NCI-H2107 treated with DMSO at 0.1 percent for 48 hours (cell line): ENCODE results near the gene KRTAP17-1.
A peak's percentile ranks its signal among the peaks of the same experiment; 100 is the strongest.
"Not testable (repeated sequence)": the region's sequence is repeated elsewhere in the genome, so short reads cannot be mapped to it uniquely, and the experiment has no call there.

ENCODE experiments used
- DNase-seq: peaks from one replicate; lab custom pipeline; 2025; ENCODE audit not compliant: unreplicated experiment; lab: John Stamatoyannopoulos, UW

KRTAP17-1 gene

DNA sequence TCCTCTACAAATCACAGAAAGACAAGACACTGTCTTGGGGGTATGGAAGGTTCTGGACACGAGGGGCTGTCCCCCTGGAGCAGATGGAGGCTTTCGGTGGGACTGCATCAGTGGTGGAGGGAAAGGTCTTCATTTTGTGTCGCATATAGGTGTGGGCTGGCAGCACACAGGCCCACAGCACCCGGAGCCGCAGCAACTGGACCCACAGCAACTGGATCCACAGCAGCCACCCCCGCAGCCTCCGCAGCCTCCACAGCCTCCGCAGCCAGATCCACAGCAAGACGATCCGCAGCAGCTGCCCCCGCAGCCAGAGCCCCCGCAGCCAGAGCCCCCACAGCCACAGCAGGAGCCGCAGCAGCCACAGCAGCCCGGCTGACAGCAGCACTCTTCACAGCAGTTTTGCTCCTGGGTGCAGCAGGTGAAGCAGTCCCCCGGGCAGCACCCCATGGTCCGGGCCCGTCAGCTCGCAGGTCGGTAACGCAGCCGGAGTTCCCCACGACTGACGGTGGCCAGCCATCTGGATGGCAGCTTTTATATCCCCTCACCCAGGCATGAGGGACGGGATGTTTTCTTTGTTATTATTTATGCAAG lies at the start of gene KRTAP17-1:
Gene KRTAP17-1, minus strand, starts transcription at position 507 of the 591 bp plus-strand sequence. Its CDS starts 60 bp downstream, at position 447.
- no peak for DNase-seq

DNA sequence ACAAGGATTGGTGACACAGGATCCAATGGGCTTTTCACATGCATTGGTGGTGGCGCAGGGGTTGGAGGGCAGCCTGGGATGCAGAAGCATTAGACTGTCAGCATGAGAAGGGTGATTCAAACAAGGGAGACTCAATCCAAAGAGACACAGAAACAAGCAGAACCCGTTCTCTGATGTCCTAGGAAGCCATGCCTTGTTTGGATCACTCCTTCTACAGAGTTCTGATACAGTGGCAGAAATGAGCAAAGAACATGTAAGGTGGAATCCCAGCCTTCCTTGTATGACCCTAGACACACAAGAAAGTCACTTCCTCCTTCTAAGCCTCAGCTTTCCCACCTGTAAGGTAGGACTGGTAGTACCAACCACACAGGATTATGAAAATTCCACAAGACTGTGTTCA lies 48.4 kb upstream of the KRTAP17-1 start:
- DNase-seq = no peak

- DNase-seq = no peak
These were observed 44.9 kb upstream of the KRTAP17-1 start for GRCh38 chr17:41360296-41360995.

DNA sequence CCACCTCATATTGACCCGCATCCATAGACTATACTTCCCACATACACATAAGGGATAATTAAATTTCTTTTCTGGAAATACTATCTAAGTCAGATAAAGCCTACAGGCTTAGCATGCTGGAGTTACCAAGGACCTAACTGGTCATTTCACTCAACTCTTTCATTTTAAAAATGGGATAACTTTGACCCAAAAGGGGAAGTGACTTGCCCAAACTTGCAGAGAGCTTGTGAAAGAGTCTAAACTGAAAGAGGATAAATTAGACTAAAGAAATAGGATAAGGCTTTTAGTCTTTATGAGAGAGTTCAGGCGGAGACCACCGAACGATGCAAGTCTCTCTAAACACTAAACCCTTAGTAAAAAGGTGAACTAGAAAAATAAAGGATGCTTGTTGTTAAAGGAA lies 39.0 kb upstream of the KRTAP17-1 start:
- DNase-seq = no peak

- peak; percentile 2 for DNase-seq
These were observed 37.3 kb upstream of the KRTAP17-1 start for GRCh38 chr17:41352597-41353366.

GRCh38 chr17:41351177-41351576 lies 35.7 kb upstream of the KRTAP17-1 start:
- no peak for DNase-seq

DNA sequence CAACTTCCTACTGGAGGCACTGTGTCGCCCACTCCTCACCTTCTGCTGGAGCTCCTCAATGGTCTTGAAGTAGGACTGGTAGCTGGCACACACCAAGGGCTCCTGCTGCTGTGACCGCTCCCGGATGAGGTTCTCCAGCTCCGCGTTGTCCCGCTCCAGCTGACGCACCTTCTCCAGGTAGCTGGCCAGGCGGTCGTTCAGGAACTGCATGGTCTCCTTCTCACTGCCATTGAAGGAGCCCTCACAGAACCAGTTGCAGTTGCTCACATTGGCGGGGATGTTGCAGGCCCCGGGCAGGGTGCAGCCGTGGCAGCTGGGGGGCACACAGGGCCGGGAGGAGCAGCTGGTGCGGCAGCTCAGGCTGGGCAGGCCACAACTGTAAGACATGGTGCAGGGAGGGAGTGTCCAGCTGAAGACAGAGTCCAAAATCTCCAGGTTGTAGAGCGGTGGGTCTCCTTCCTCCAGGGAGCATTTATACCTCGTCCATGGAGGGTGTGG lies 34.9 kb upstream of the KRTAP17-1 start, which contains the start of gene KRT33A:
Gene KRT33A, minus strand, starts transcription at position 448 of the 498 bp plus-strand sequence. Its CDS starts 61 bp downstream, at position 387.
- not testable (repeated sequence) for DNase-seq

- no peak for DNase-seq
These were observed 32.6 kb upstream of the KRTAP17-1 start for GRCh38 chr17:41347869-41348760.

DNA sequence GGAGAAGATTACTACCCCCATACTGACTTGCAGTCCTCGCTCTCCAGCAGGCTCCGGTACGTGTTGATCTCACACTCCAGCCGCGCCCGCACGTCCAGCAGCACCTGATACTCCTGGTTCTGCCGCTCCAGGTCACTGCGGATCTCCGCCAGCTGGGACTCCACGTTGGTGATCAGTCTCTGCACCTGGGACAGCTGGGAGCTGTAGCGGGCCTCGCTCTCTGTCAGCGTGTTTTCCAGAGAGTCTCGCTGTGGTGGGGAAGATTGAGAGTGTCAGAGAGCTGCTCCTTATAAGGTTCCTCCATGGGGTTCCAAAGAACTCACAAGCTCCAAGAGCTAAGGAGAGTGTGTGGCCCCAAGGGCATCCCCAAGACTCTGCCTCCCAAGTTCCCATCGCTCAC lies 30.9 kb upstream of the KRTAP17-1 start:
- not testable (repeated sequence) for DNase-seq

- no peak for DNase-seq
These were observed 30.5 kb upstream of the KRTAP17-1 start for GRCh38 chr17:41345992-41346391.

- no peak for DNase-seq
These were observed 27.5 kb upstream of the KRTAP17-1 start for GRCh38 chr17:41343029-41343428.

- DNase-seq = no peak
These were observed 25.7 kb upstream of the KRTAP17-1 start for GRCh38 chr17:41340934-41341861.

- no peak for DNase-seq
These were observed 25.0 kb upstream of the KRTAP17-1 start for GRCh38 chr17:41340494-41340893.

- DNase-seq = no peak
These were observed 24.2 kb upstream of the KRTAP17-1 start for GRCh38 chr17:41339571-41340172.

DNA sequence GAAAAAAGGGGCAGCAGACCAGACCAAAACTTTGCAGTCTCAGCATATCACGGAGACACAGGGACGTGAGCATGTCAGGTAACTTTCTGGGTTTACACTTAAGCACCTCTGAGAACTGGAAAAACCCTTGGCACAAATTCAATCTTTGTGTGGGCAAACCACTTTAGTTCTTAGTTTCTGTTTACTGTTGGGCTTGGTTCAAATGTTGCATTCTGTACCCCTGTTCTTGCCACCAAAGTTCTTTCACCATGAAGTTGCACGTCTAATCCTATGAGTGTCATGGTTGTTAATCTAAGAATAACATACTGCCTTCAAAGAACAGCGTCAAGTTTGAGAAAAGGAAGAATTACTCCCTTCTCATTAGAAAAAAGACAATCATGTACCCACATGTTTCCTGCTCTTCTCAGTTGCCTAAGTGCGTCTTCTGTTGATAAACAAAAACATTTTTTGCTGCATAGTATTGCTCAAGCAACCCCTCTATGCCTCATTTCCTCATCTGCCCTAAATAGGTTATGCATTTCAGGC lies 23.5 kb upstream of the KRTAP17-1 start:
- no peak for DNase-seq

GRCh38 chr17:41335747-41336146 lies 20.2 kb upstream of the KRTAP17-1 start:
- no peak for DNase-seq

- no peak for DNase-seq
These were observed 19.1 kb upstream of the KRTAP17-1 start for GRCh38 chr17:41334385-41335305.

DNA sequence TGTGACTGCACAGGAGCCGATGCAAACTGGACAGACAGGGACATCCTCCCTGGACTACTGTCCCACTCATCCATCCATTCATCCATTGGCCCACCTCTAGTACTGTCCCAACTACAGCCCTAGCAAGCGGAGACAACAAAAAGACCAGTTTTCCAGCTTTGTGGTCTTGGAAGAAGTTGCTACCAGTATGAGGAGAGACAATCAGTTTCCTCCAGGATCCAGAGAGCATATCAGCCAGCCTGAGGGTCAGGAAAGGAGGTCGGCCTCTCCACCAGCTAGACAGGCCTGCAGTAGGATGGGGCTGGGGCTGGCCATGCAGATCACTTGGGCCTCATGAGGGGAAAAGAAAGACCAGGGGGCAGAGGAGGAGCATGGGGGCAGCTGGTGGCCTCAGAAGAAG lies 18.3 kb upstream of the KRTAP17-1 start:
- no peak for DNase-seq
